Endothelial cell of umbilical vein (primary cell): ENCODE results near the gene ATXN1L. TPM values are rescaled to one million over a fixed set of nuclear protein-coding genes. Genes with fewer than 3 reads are reported as not detected.

ENCODE experiments used
- BruUV-seq: library from RNA; stranded (reverse); fragments of 400-500 nt; replicated peaks from 2 replicates; lab custom pipeline; 2021; lab: Mats Ljungman, UMichigan
- CTCF ChIA-PET: fragments of 300-600, 350-600 bp; sonication (Branson Sonifier 250); formaldehyde crosslinking; loops from one replicate; lab custom pipeline; 2021; ENCODE audit warnings: antibody characterized with exemption, inconsistent platforms; lab: Charles Lee
- POLR2A ChIA-PET: fragments of 300-600, 350-600 bp; sonication (Branson Sonifier 250); formaldehyde crosslinking; loops from one replicate; lab custom pipeline; 2021; ENCODE audit warnings: antibody characterized with exemption, inconsistent platforms; lab: Charles Lee
- DNase-seq: peaks from one replicate; pipeline ENCODE4 v3.0.0-alpha.2; 2011; ENCODE audit warnings: low read depth, low spot score
- FAIRE-seq: peaks from 2 replicates; lab custom pipeline; 2011; peaks lifted over from hg19 to GRCh38; lab: Jason Lieb, UNC
- H2AFZ ChIP-seq: 2 replicates; pipeline ENCODE4 v1.6.0; 2012; ENCODE audit warnings: low read depth, low read length, control low read depth, inconsistent platforms
- H3K27ac ChIP-seq: 2 replicates; pipeline ENCODE4 v1.5.1; 2011; ENCODE audit warnings: low read depth, mild to moderate bottlenecking, control low read depth, low read length, moderate library complexity; ENCODE audit not compliant: insufficient read depth
- H3K27me3 ChIP-seq, 2 experiments: 2 replicates each; pipeline versions ENCODE4 v1.6.0 to v1.6.1; 2011; ENCODE audit warnings: low read length in 2 of 2, mixed read lengths in 1 of 2; ENCODE audit not compliant: control insufficient read depth in 2 of 2, insufficient read depth in 2 of 2
- H3K36me3 ChIP-seq, 2 experiments: 2 replicates in 1 of 2; 3 replicates in 1 of 2; pipeline ENCODE4 v1.5.1; 2011; ENCODE audit warnings: low read length in 2 of 2, mild to moderate bottlenecking in 1 of 2, moderate library complexity in 1 of 2; ENCODE audit not compliant: control insufficient read depth in 2 of 2, insufficient read depth in 2 of 2; ENCODE audit errors: extremely low read depth in 1 of 2
- H3K4me1 ChIP-seq: 3 replicates; pipeline ENCODE4 v1.5.1; 2011; ENCODE audit warnings: mild to moderate bottlenecking, low read length; ENCODE audit not compliant: control insufficient read depth, insufficient read depth; ENCODE audit errors: extremely low read depth
- H3K4me2 ChIP-seq: 2 replicates; pipeline ENCODE4 v1.6.1; 2011; ENCODE audit warnings: low read length, control low read depth, mixed read lengths; ENCODE audit not compliant: insufficient read depth
- H3K4me3 ChIP-seq, 3 experiments: fragments of 200-600 bp in 1 of 3; sonication (generic), shearing (Covaris generic) in 1 of 3; replicated peaks in 1 of 3; 2 replicates each; pipeline ENCODE4 v1.5.1; 2011 to 2016; ENCODE audit warnings: control low read depth in 3 of 3, low read length in 3 of 3, mild to moderate bottlenecking in 2 of 3, inconsistent platforms in 1 of 3, low read depth in 1 of 3, moderate library complexity in 1 of 3; ENCODE audit not compliant: insufficient read depth in 1 of 3
- H3K79me2 ChIP-seq: 2 replicates; pipeline ENCODE4 v1.6.0; 2012; ENCODE audit warnings: low read length, inconsistent platforms; ENCODE audit not compliant: control insufficient read depth, insufficient read depth
- H3K9ac ChIP-seq: replicated peaks from 2 replicates; pipeline ENCODE3; 2011; ENCODE audit warnings: low read length, control low read depth; ENCODE audit not compliant: insufficient read depth; ENCODE audit errors: extremely low read depth
- H3K9me1 ChIP-seq: replicated peaks from 3 replicates; pipeline ENCODE4 v1.6.0; 2011; ENCODE audit warnings: mild to moderate bottlenecking, low read length; ENCODE audit not compliant: control insufficient read depth, insufficient read depth; ENCODE audit errors: extremely low read depth
- H3K9me3 ChIP-seq: replicated peaks from 2 replicates; pipeline ENCODE4 v1.5.1; 2012; ENCODE audit warnings: low read length, inconsistent platforms; ENCODE audit not compliant: control insufficient read depth, insufficient read depth
- H4K20me1 ChIP-seq: replicated peaks from 2 replicates; pipeline ENCODE3; 2011; ENCODE audit warnings: mild to moderate bottlenecking, low read length; ENCODE audit not compliant: control insufficient read depth, insufficient read depth; ENCODE audit errors: extremely low read depth
- CTCF ChIP-seq, 2 donors: IDR thresholded peaks; 1 replicate in 1 of 2; 2 replicates in 1 of 2; pipeline ENCODE4 v1.5.1; 2011; ENCODE audit warnings: low read length in 2 of 2, mild to moderate bottlenecking in 2 of 2, moderate library complexity in 2 of 2, control low read depth in 1 of 2, inconsistent platforms in 1 of 2, low read depth in 1 of 2; ENCODE audit not compliant: insufficient read depth in 1 of 2; ENCODE audit errors: extremely low read depth in 1 of 2
- EZH2 ChIP-seq: IDR thresholded peaks from 2 replicates; pipeline ENCODE4 v1.6.1; 2012; ENCODE audit warnings: borderline replicate concordance, low read depth, mild to moderate bottlenecking, moderate library complexity, low read length, inconsistent platforms; ENCODE audit not compliant: severe bottlenecking
- FOS ChIP-seq: IDR thresholded peaks from 2 replicates; pipeline ENCODE4 v1.6.1; 2011; ENCODE audit warnings: mild to moderate bottlenecking, low read length, moderate library complexity, borderline replicate concordance; ENCODE audit not compliant: insufficient read depth
- GATA2 ChIP-seq: IDR thresholded peaks from 2 replicates; pipeline ENCODE4 v1.7.0; 2011; ENCODE audit warnings: low read depth, mild to moderate bottlenecking, moderate library complexity, mixed read lengths, low read length; ENCODE audit not compliant: insufficient read length, insufficient read depth
- JUN ChIP-seq: IDR thresholded peaks from 2 replicates; pipeline ENCODE4 v1.6.1; 2011; ENCODE audit warnings: borderline replicate concordance, low read depth; ENCODE audit not compliant: insufficient read length, insufficient read depth
- MYC ChIP-seq: IDR thresholded peaks from one replicate; pipeline ENCODE4 v1.6.1; 2011; ENCODE audit warnings: mild to moderate bottlenecking, low read depth, low read length
- POLR2A ChIP-seq: IDR thresholded peaks from 2 replicates; pipeline ENCODE4 v1.6.1; 2012; ENCODE audit warnings: low read depth, mild to moderate bottlenecking, control low read depth, low read length
- POLR2AphosphoS5 ChIP-seq: IDR thresholded peaks from 2 replicates; pipeline ENCODE4 v1.6.1; 2012; ENCODE audit warnings: low read depth, mild to moderate bottlenecking, control low read depth, low read length, moderate library complexity; ENCODE audit not compliant: insufficient read depth
- dilution Hi-C: fragments of 300-500 bp; cut with MboI; formaldehyde crosslinking; loops from one replicate; pipeline ENCODE4 v1.15.0; 2019; ENCODE audit warnings: low sequenced_read_pairs; ENCODE audit not compliant: extremely low pct_ligation_motif_present
- intact Hi-C: fragments of 100-400 bp; cut with micrococcal nuclease; formaldehyde crosslinking; loops from one replicate; pipeline ENCODE4 v1.10.0; 2022
- polyA plus RNA-seq, 4 experiments: library from polyadenylated mRNA; depleted of rRNA in 3 of 4; stranded (reverse) in 3 of 4; unstranded in 1 of 4; fragments of >200 nt; gene quantifications; 2 replicates each; pipeline versions ENCODE4 v1.2.1 to v1.2.3, GENCODE V29; 2011 to 2012; ENCODE audit warnings: missing spikeins in 1 of 4
- total RNA-seq: library from RNA; stranded (reverse); gene quantifications from 2 replicates; pipeline ENCODE4 v1.2.3, GENCODE V29; 2021

ATXN1L gene
- total and polyA plus RNA-seq, 2 donors (not counting 3 experiments of a cell fraction or from before 2014, with no cell fraction given) = 15.6 to 23.9 TPM

GRCh38 chr16:71807905-71808592 is 37.7 kb upstream of the ATXN1L start:
- Histone ChIP-seq H3K4me1 (peaks cover 18% of the 10 kb centered on the region), H3K36me3 (no peaks in the 10 kb centered on the region), H3K27me3 (no peaks in the 10 kb centered on the region), H3K9me3 (no peaks in the 10 kb centered on the region), H3K9ac (peak overlapping the region; percentile 98), H3K4me3 (peak overlapping the region; percentile 88 to 92 (median 92)), H2AFZ (peak overlapping the region; percentile 81), H3K9me1 (no peaks in the 10 kb centered on the region), H3K27ac (peak overlapping the region; percentile 94), H4K20me1 (no peaks in the 10 kb centered on the region), H3K79me2 (peaks cover 50% of the 10 kb centered on the region), H3K4me2 (peak overlapping the region; percentile 85)
- ChIA-PET POLR2A (no interaction called here), CTCF (interaction anchor here (0.8 to 3.3 kb wide), 3 partner anchors 74 to 154 kb away, joined by 3 to 17 read pairs (median 11); no protein-coding TSS in a partner anchor)
- TF ChIP-seq CTCF (IDR thresholded peaks at IDR 0.05; ENCODE audit: extremely low read depth in 1 of 2, insufficient read depth in 1 of 2, low read depth in 1 of 2, low read length in 2 of 2) (no peak), JUN (no peak), MYC (no peak), POLR2A (no peak), POLR2AphosphoS5 (no peak), EZH2 (no peak), GATA2 (no peak), FOS (no peak)
- intact Hi-C loops (loop anchor here (1.0 to 5.0 kb wide), 5 partner anchors 37 to 285 kb away; partner anchors contain the start of genes ATXN1L, DHX38, IST1 and PHLPP2), dilution Hi-C loops (no loop called here)
- FAIRE-seq (peak; percentile 18), DNase-seq (peak; percentile 55)
- BruUV-seq = no TSS peak
